WERI-Rb-1 (cell line): ENCODE data around the gene ABCG8.

Experiments used
- DNase-seq: peaks from one replicate; pipeline ENCODE4 v3.0.0-alpha.2; 2020
- H3K27ac ChIP-seq: fragments of 250-450 bp; sonication (Bioruptor Pico); 2 replicates; pipeline ENCODE4 v1.5.1; 2020; ENCODE audit warnings: mild to moderate bottlenecking, moderate library complexity
- H3K27me3 ChIP-seq: fragments of 250-450 bp; sonication (Bioruptor Pico); 2 replicates; pipeline ENCODE4 v1.5.1; 2021; ENCODE audit warnings: mild to moderate bottlenecking, low read depth, moderate library complexity; ENCODE audit not compliant: insufficient read depth, severe bottlenecking
- H3K36me3 ChIP-seq: fragments of 250-450 bp; sonication (Bioruptor Pico); 2 replicates; pipeline ENCODE4 v1.5.1; 2020; ENCODE audit warnings: mild to moderate bottlenecking, moderate library complexity
- H3K4me3 ChIP-seq: 2 replicates; pipeline ENCODE4 v1.5.1; 2011; ENCODE audit warnings: low read depth, mild to moderate bottlenecking, control low read depth, low read length
- H3K9me3 ChIP-seq: fragments of 250-450 bp; sonication (Bioruptor Pico); 2 replicates; pipeline ENCODE4 v1.5.1; 2021; ENCODE audit warnings: mild to moderate bottlenecking, moderate library complexity; ENCODE audit not compliant: severe bottlenecking
- CTCF ChIP-seq: IDR thresholded peaks from 2 replicates; pipeline ENCODE4 v1.5.1; 2011; ENCODE audit warnings: low read depth, mild to moderate bottlenecking, control low read depth, inconsistent platforms, low read length

The ABCG8 gene

GRCh38 chr2:43837831-43838559 lies 776 bp upstream of the ABCG8 start:
- no peaks in the 10 kb centered on the region for H3K36me3 ChIP-seq
- H3K27ac ChIP-seq = no peak overlapping the region
- H3K4me3 ChIP-seq = no peak overlapping the region
- TF ChIP-seq CTCF = no peak
- no peaks in the 10 kb centered on the region for H3K27me3 ChIP-seq
- H3K9me3 ChIP-seq = no peaks in the 10 kb centered on the region
- DNase-seq = no peak

- TF ChIP-seq CTCF = no peak
- Histone ChIP-seq H3K9me3 (no peaks in the 10 kb centered on the region), H3K36me3 (no peaks in the 10 kb centered on the region), H3K27me3 (no peaks in the 10 kb centered on the region), H3K4me3 (no peak overlapping the region), H3K27ac (no peak overlapping the region)
- DNase-seq = no peak
Measured at GRCh38 chr2:43839776-43840564, 1.2 kb downstream of the ABCG8 start.

GRCh38 chr2:43840965-43841364 lies 2.2 kb downstream of the ABCG8 start:
- DNase-seq = no peak
- Histone ChIP-seq H3K27ac (no peak overlapping the region), H3K9me3 (no peaks in the 10 kb centered on the region), H3K4me3 (no peak overlapping the region), H3K36me3 (no peaks in the 10 kb centered on the region), H3K27me3 (no peaks in the 10 kb centered on the region)
- no peak for TF ChIP-seq CTCF

- Histone ChIP-seq H3K4me3 (no peak overlapping the region), H3K9me3 (no peaks in the 10 kb centered on the region), H3K27me3 (no peaks in the 10 kb centered on the region), H3K27ac (no peak overlapping the region), H3K36me3 (no peaks in the 10 kb centered on the region)
- TF ChIP-seq CTCF = no peak
- no peak for DNase-seq
Measured at GRCh38 chr2:43841949-43842865, 3.4 kb downstream of the ABCG8 start.

GRCh38 chr2:43842866-43843226 lies 4.1 kb downstream of the ABCG8 start:
- Histone ChIP-seq H3K9me3 (no peaks in the 10 kb centered on the region), H3K27me3 (no peaks in the 10 kb centered on the region), H3K36me3 (no peaks in the 10 kb centered on the region), H3K4me3 (no peak overlapping the region), H3K27ac (no peak overlapping the region)
- no peak for DNase-seq
- TF ChIP-seq CTCF = no peak
